HepG2 (cell line): Measurements from ENCODE around the gene FOSL2. TPM values are rescaled to one million over a fixed set of nuclear protein-coding genes. Genes with fewer than 3 reads are reported as not detected.

Experiments used
- ATAC-seq: fragments of 200-7000 bp; cut with Tn5 transposase; 3 replicates; pipeline ENCODE4 v1.9.1; 2020; ENCODE audit warnings: mild to moderate bottlenecking, moderate library complexity
- BruUV-seq: library from RNA; stranded (reverse); fragments of 400-500 nt; replicated peaks from 2 replicates; lab custom pipeline; 2021; lab: Mats Ljungman, UMichigan
- CTCF ChIA-PET: fragments of 300-600 bp; formaldehyde crosslinking; extraction: SDS; loops from one replicate; lab custom pipeline; 2021; ENCODE audit warnings: low total read pairs, inconsistent platforms, low intra/inter-chr PET ratio; lab: Yijun Ruan, JAX
- POLR2A ChIA-PET: fragments of 350-600 bp; sonication (Branson Sonifier 250); formaldehyde crosslinking; loops from one replicate; lab custom pipeline; 2020; ENCODE audit warnings: antibody characterized with exemption, inconsistent platforms; lab: Yijun Ruan, JAX
- DNase-seq: peaks from one replicate; pipeline ENCODE4 v3.0.0-alpha.2; 2015; ENCODE audit warnings: low spot score
- FAIRE-seq: peaks from 3 replicates; lab custom pipeline; 2011; peaks lifted over from hg19 to GRCh38; lab: Jason Lieb, UNC
- H2AFZ ChIP-seq: one replicate; pipeline ENCODE4 v1.6.1; 2011; ENCODE audit warnings: low read length, inconsistent platforms
- H3K27ac ChIP-seq: fragments of 300-600 bp; 3 replicates; pipeline ENCODE4 v1.8.0; 2011; ENCODE audit warnings: mixed run types, mild to moderate bottlenecking, mixed read lengths, low read length, inconsistent platforms; ENCODE audit not compliant: insufficient read depth; ENCODE audit errors: extremely low read length
- H3K27me3 ChIP-seq, 2 experiments: fragments of 200-600 bp in 1 of 2; 2 replicates in 1 of 2; 3 replicates in 1 of 2; pipeline versions ENCODE4 v1.6.0 to v1.8.0; 2011; ENCODE audit warnings: low read length in 2 of 2, mild to moderate bottlenecking in 2 of 2, moderate library complexity in 2 of 2, inconsistent platforms in 1 of 2; ENCODE audit not compliant: insufficient read depth in 2 of 2, control insufficient read depth in 1 of 2
- H3K36me3 ChIP-seq, 2 experiments: fragments of 200-600 bp in 1 of 2; replicated peaks in 1 of 2; 2 replicates in 1 of 2; 3 replicates in 1 of 2; pipeline versions ENCODE4 v1.5.1 to v1.8.0; 2011; ENCODE audit warnings: low read length in 2 of 2, inconsistent platforms in 1 of 2; ENCODE audit not compliant: insufficient read depth in 2 of 2, control insufficient read depth in 1 of 2
- H3K4me1 ChIP-seq: 2 replicates; pipeline ENCODE4 v1.5.1; 2012; ENCODE audit warnings: low read length, inconsistent platforms; ENCODE audit not compliant: insufficient read depth
- H3K4me2 ChIP-seq: 2 replicates; pipeline ENCODE4 v1.6.0; 2011; ENCODE audit warnings: low read depth, low read length, inconsistent platforms
- H3K4me3 ChIP-seq, 3 experiments: fragments of 200-600 bp in 1 of 3; sonication (generic), shearing (Covaris generic) in 1 of 3; replicated peaks in 1 of 3; 2 replicates each; pipeline ENCODE4 v1.5.1; 2011 to 2016; ENCODE audit warnings: low read length in 3 of 3, inconsistent platforms in 2 of 3, low read depth in 2 of 3, mild to moderate bottlenecking in 2 of 3, control low read depth in 1 of 3, mixed read lengths in 1 of 3; ENCODE audit not compliant: insufficient read depth in 1 of 3
- H3K79me2 ChIP-seq: one replicate; pipeline ENCODE4 v1.6.1; 2011; ENCODE audit warnings: low read length, inconsistent platforms; ENCODE audit not compliant: insufficient read depth
- H3K9ac ChIP-seq: 2 replicates; pipeline ENCODE4 v1.6.0; 2011; ENCODE audit warnings: mild to moderate bottlenecking, low read depth, low read length, inconsistent platforms; ENCODE audit not compliant: insufficient read depth
- H3K9me3 ChIP-seq: 2 replicates; pipeline ENCODE4 v1.5.1; 2012; ENCODE audit warnings: mild to moderate bottlenecking, low read length
- H4K20me1 ChIP-seq: 2 replicates; pipeline ENCODE4 v1.6.0; 2011; ENCODE audit warnings: inconsistent platforms, mild to moderate bottlenecking, low read length, moderate library complexity; ENCODE audit not compliant: insufficient read depth
- CTCF ChIP-seq: sonication (generic); formaldehyde crosslinking; IDR thresholded peaks from 2 replicates; pipeline ENCODE4 v1.5.0; 2020; ENCODE audit warnings: mild to moderate bottlenecking, missing genetic modification reagents, moderate library complexity
- HCFC1 ChIP-seq: fragments of 150-350 bp; IDR thresholded peaks from 2 replicates; pipeline ENCODE4 v1.6.1; 2014; ENCODE audit warnings: low read depth, low read length
- KDM5A ChIP-seq: fragments of 200-600 bp; sonication (generic); IDR thresholded peaks from 2 replicates; pipeline ENCODE4 v1.7.0; 2018; ENCODE audit warnings: antibody characterized with exemption, mild to moderate bottlenecking, low read length, borderline replicate concordance
- MTA1 ChIP-seq: sonication (generic); formaldehyde crosslinking; IDR thresholded peaks from 2 replicates; pipeline ENCODE4 v1.4.0; 2020; ENCODE audit warnings: missing genetic modification reagents, mild to moderate bottlenecking, borderline replicate concordance
- NONO ChIP-seq, 2 experiments: fragments of 450-650 bp in 1 of 2; sonication (generic) in 1 of 2; formaldehyde crosslinking in 1 of 2; IDR thresholded peaks in 1 of 2; conservative IDR thresholded peaks in 1 of 2; 2 replicates each; pipeline versions ENCODE4 v1.6.1 to v1.8.0; 2017 to 2022; ENCODE audit warnings: mild to moderate bottlenecking in 1 of 2, missing genetic modification reagents in 1 of 2, moderate library complexity in 1 of 2
- NR2F6 ChIP-seq, 2 experiments: IDR thresholded peaks; 2 replicates each; pipeline ENCODE4 v1.6.1; 2016; ENCODE audit warnings: antibody characterized with exemption in 1 of 2, mild to moderate bottlenecking in 1 of 2
- NR3C1 ChIP-seq: sonication (generic); formaldehyde crosslinking; IDR thresholded peaks from 2 replicates; pipeline ENCODE4 v1.4.0; 2020; ENCODE audit warnings: missing genetic modification reagents
- STAG1 ChIP-seq: sonication (generic); formaldehyde crosslinking; IDR thresholded peaks from 2 replicates; pipeline ENCODE4 v1.4.0; 2020; ENCODE audit warnings: missing genetic modification reagents
- TEAD3 ChIP-seq: optimal IDR thresholded peaks from 2 replicates; pipeline ENCODE3; 2016; ENCODE audit warnings: borderline replicate concordance
- TRIM24 ChIP-seq: sonication (generic); formaldehyde crosslinking; IDR thresholded peaks from 2 replicates; pipeline ENCODE4 v1.8.0; 2022; ENCODE audit warnings: mild to moderate bottlenecking, missing genetic modification reagents
- UBTF ChIP-seq: sonication (generic); formaldehyde crosslinking; IDR thresholded peaks from 2 replicates; pipeline ENCODE4 v1.4.0; 2020; ENCODE audit warnings: mild to moderate bottlenecking, missing genetic modification reagents
- ZFP90 ChIP-seq: sonication (generic); formaldehyde crosslinking; IDR thresholded peaks from 2 replicates; pipeline ENCODE4 v1.8.0; 2022; ENCODE audit warnings: missing genetic modification reagents, mild to moderate bottlenecking, inconsistent platforms, borderline replicate concordance
- ZFP91 ChIP-seq: sonication (generic); formaldehyde crosslinking; IDR thresholded peaks from 2 replicates; pipeline ENCODE4 v1.9.0; 2022; ENCODE audit warnings: missing genetic modification reagents, mild to moderate bottlenecking, borderline replicate concordance
- ZNF12 ChIP-seq: sonication (generic); formaldehyde crosslinking; IDR thresholded peaks from 2 replicates; pipeline ENCODE4 v1.5.0; 2020; ENCODE audit warnings: missing genetic modification reagents
- ZNF292 ChIP-seq: sonication (generic); formaldehyde crosslinking; IDR thresholded peaks from 2 replicates; pipeline ENCODE4 v1.8.1; 2022; ENCODE audit warnings: mild to moderate bottlenecking, low read depth, missing genetic modification reagents, borderline replicate concordance
- ZNF891 ChIP-seq: sonication (generic); formaldehyde crosslinking; IDR thresholded peaks from 2 replicates; pipeline ENCODE4 v1.5.0; 2020; ENCODE audit warnings: mild to moderate bottlenecking, missing genetic modification reagents
- ZSCAN30 ChIP-seq: sonication (generic); formaldehyde crosslinking; IDR thresholded peaks from 2 replicates; pipeline ENCODE4 v1.5.0; 2020; ENCODE audit warnings: mild to moderate bottlenecking, missing genetic modification reagents
- WGBS: methylation state at CpG from one replicate; pipeline ENCODE4 v1.1.6; 2017; ENCODE audit warnings: low lambda C conversion rate; 5-methylcytosine and 5-hydroxymethylcytosine counted together
- in situ Hi-C: cut with HindIII; loops from 2 replicates; pipeline ENCODE4 v1.10.0; 2017; ENCODE audit warnings: low pct_unique_long_range_greater_than_20kb; ENCODE audit not compliant: extremely low pct_ligation_motif_present
- intact Hi-C: fragments of 100-400 bp; cut with micrococcal nuclease; formaldehyde crosslinking; loops from one replicate; pipeline ENCODE4 v1.10.0; 2022; ENCODE audit not compliant: unreplicated experiment
- polyA plus RNA-seq, 8 experiments: library from polyadenylated mRNA; depleted of rRNA in 3 of 8; stranded (reverse) in 7 of 8; unstranded in 1 of 8; fragments of >200 nt; fragmentation: Illumina TruSeq in 4 of 8; extraction: Trizol in 4 of 8; gene quantifications; 2 replicates each; pipeline versions ENCODE4 v1.2.1 to v1.2.3, GENCODE V29; 2011 to 2016; ENCODE audit warnings: low read depth in 4 of 8, missing spikeins in 1 of 8, mixed read lengths in 1 of 8; ENCODE audit not compliant: insufficient read depth in 1 of 8
- total RNA-seq, 5 experiments: library from RNA; depleted of rRNA; stranded (reverse); fragments of >200 nt; fragmentation: Illumina TruSeq; extraction: Trizol; gene quantifications; 2 replicates each; pipeline ENCODE4 v1.2.3, GENCODE V29; 2016; ENCODE audit warnings: low read depth in 1 of 5

FOSL2 gene
- total and polyA plus RNA-seq, 2 of the 13 experiments (the other 11 are each of a cell fraction or from before 2014, with no cell fraction given), result 3.4 to 18.1 TPM

- 10% methylated on average over 17 of the region's 17 CpGs for WGBS
- no peak for FAIRE-seq
- TF ChIP-seq ZFP91 (CRISPR knock-in tag) (no peak), NONO (IDR thresholded peaks at IDR 0.05) (no peak), NONO (CRISPR knock-in tag; conservative IDR thresholded peaks at IDR 0.05) (peak; percentile 35), ZFP90 (no peak), TRIM24 (CRISPR knock-in tag) (no peak), ZNF12 (CRISPR knock-in tag) (no peak), MTA1 (no peak), STAG1 (CRISPR knock-in tag) (peak; percentile 19), ZSCAN30 (CRISPR knock-in tag) (no peak), HCFC1 (no peak), ZNF292 (peak; percentile 33; the same call in 1 of the 2 replicates), NR3C1 (CRISPR knock-in tag) (no peak), UBTF (CRISPR knock-in tag) (peak; percentile 84; the same call in 1 of the 2 replicates), TEAD3 (peak; percentile 24), CTCF (peak; percentile 46), ZNF891 (CRISPR knock-in tag) (peak; percentile 30; the same call in 1 of the 2 replicates), NR2F6 (IDR thresholded peaks at IDR 0.05) (no peak), NR2F6 (CRISPR knock-in tag; IDR thresholded peaks at IDR 0.05) (peak; percentile 28; the same call in 1 of the 2 replicates), KDM5A (0 out of 2 replicates have a peak, but pooled peaks have one; percentile 3)
Observed at GRCh38 chr2:28389399-28390240, 3.0 kb upstream of the FOSL2 start.

More at GRCh38 chr2:28389399-28390240, 3.0 kb upstream of the FOSL2 start:
- peak overlapping the region; percentile 80 to 93 (median 91) for H3K4me3 ChIP-seq
- H3K27me3 ChIP-seq, result peaks cover 1 to 31% of the 10 kb centered on the region in 2 experiments; a peak in 3 of 5 replicates
- DNase-seq (no peak), ATAC-seq (peak; percentile 7; the same call in 2 of the 3 replicates)
- intact Hi-C loops, result loop anchor here (1.0 to 10.0 kb wide), 3 partner anchors 32 to 664 kb away; no protein-coding TSS in a partner anchor
- peak overlapping the region; percentile 100 for H3K4me2 ChIP-seq
- H2AFZ ChIP-seq, result no peak overlapping the region
- H3K4me1 ChIP-seq, result peaks cover 26% of the 10 kb centered on the region
- H3K9ac ChIP-seq, result peak overlapping the region; percentile 94
- no peaks in the 10 kb centered on the region for H3K9me3 ChIP-seq
- no TSS peak for BruUV-seq
- no peak overlapping the region for H3K27ac ChIP-seq
- in situ Hi-C loops, result loop anchor here (10.0 kb wide), 2 partner anchors 635 to 685 kb away; no protein-coding TSS in a partner anchor
- H4K20me1 ChIP-seq, result peaks cover 6% of the 10 kb centered on the region; the same call in 1 of the 2 replicates
- CTCF ChIA-PET, result no interaction called here
- POLR2A ChIA-PET, result interaction anchor here (0.6 to 3.9 kb wide), 4 partner anchors 11 to 636 kb away, joined by 3 to 35 read pairs (median 10); no protein-coding TSS in a partner anchor
- H3K36me3 ChIP-seq, result no peaks in the 10 kb centered on the region
- H3K79me2 ChIP-seq, result peaks cover 6% of the 10 kb centered on the region
